M059J (cell line): ENCODE data around the gene KCNG3. TPM values are rescaled to one million over a fixed set of nuclear protein-coding genes. Genes with fewer than 3 reads are reported as not detected.
A peak's percentile ranks its signal among the peaks of the same experiment; 100 is the strongest.
"Not testable (repeated sequence)": the region's sequence is repeated elsewhere in the genome, so short reads cannot be mapped to it uniquely, and the experiment has no call there.

Source experiments
- DNase-seq: peaks from one replicate; pipeline ENCODE4 v3.0.0-alpha.2; 2012; ENCODE audit warnings: low read depth
- total RNA-seq: library from RNA; depleted of rRNA; stranded (reverse); fragments of >200 nt; shearing (Covaris generic); gene quantifications from 2 replicates; pipeline ENCODE4 v1.2.3, GENCODE V29; 2014; rRNA removed

The KCNG3 gene
- total RNA-seq, 1 experiment from 2014 or later: 0.52 TPM

DNA sequence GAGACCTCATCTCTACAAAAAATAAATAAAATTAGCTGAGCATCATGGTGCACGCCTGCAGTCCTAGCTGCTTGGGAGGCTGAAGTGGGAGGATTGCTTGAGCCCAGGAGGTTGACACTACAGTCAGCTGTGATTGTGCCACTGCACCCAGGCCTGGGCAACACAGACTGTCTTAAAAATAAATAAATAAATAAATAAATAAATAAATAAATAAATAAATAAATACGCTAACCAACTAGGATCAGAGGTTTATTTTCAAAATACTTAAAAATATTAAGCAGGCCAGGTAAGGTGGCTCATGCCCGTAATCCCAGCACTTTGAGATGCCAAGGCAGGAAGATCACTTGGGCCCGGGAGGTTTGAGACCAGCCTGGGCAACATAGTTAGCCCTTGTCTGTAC is 63.6 kb downstream of the KCNG3 start:
- no peak for DNase-seq

- DNase-seq: peak; percentile 4
Observed at GRCh38 chr2:42429352-42429751, 64.4 kb downstream of the KCNG3 start.

DNA sequence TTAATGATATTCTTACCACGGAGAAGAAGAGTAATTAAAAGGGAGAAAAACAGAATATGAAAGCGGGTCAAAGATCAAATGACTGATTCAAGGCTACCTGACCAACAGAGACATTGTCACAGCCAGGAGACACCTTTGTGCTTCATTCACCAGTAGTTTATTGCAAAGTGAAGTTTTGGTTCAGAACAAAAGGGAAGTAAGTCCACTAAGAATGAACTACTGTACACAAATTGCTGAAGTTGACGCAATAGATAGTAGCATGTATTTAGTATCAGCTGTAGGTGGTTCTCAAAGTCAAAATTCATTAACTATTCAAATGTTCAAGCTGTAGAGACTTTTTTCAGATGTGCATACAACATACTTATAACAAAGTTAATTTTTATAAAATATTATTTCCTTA is 68.1 kb downstream of the KCNG3 start:
- DNase-seq: no peak

GRCh38 chr2:42424033-42424432 is 69.7 kb downstream of the KCNG3 start:
- DNase-seq: no peak

DNA sequence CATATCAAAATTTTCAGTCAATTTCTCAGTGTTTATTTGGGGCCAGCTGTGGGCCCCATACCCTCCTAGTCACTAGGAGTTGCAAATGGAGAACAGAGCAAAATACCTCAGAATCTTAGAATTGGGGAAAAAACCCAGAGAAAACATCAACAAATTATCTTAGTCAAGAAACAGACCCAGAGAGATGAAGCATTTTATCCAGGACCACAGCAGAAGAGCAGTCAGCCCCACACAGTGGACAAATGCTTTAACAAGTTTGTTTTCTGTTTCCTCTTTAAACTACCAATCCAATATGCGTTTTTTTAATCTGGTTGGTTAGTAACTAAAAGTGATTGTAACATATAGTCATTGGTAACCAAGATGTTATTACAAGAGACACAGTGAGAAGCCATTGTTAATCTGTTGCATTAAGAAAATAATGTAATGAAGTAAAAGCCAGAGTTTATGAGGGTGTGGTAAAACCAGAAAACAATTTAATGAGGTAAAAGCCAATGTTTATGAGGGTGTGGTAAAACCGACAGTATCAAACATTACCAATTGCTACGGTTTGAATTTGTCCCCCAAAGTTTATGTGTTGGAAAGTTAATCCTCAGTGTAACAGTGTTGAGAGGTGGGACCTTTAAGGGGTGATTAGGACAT is 72.1 kb downstream of the KCNG3 start:
- peak; percentile 45 for DNase-seq

DNA sequence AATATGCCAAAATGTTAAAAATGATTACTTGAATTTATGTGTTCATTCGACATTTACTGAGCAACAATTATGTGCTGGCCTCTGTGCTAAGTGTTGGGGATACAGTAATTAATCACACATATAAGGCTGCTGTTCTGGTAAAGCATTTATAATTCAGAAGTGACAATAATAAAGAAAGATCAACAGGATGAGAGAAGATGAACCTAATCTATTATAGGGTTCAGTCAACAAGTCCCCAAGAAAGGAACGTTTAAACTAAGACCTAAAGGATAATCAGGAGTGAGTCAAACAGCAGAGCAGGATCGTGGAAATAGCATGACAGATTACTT is 72.7 kb downstream of the KCNG3 start:
- no peak for DNase-seq

- no peak for DNase-seq
Observed at GRCh38 chr2:42414648-42415047, 79.1 kb downstream of the KCNG3 start.

DNA sequence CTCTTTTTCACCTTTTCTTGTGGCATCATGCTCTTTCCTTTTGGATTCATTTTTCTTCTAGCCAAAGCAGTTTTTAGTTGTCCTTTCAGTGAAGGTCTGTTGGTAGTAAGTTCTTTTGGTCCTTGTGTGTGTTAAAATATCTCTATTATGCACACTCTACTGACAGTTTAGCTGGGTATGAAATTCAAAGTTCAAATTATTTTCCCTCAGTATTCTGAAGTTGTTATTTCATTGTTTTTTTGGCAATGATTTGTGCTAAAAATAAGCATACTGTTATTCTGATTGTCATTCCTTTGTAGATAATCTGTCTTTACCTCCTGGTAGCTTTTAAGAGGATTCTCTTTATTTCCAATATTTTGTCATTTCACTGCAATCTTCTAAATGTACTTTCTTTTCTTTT is 79.6 kb downstream of the KCNG3 start:
- DNase-seq: no peak

GRCh38 chr2:42410742-42411514 is 82.9 kb downstream of the KCNG3 start:
- no peak for DNase-seq

GRCh38 chr2:42408009-42408408 is 85.8 kb downstream of the KCNG3 start:
- no peak for DNase-seq

DNA sequence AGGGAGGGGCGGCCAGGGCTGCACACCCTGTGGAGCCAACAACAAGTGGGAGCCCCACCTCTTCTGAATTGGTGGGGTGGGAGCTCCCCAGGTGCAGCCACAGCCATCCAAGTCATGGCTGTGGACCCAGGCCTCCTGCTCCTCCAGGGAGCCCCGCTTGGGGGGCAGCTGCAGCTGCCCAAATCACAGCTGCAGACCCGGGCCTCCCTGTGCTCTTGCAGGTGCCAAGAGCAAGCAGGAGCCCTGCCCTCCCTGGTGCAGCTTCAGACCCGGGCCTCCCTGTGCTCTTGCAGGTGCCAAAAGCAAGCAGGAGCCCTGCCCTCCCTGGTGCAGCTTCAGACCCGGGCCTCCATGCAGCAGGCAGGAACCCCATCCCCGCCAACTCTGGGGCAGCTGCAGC is 86.3 kb downstream of the KCNG3 start:
- DNase-seq: no peak

- no peak for DNase-seq
Observed at GRCh38 chr2:42404676-42405075, 89.1 kb downstream of the KCNG3 start.

DNA sequence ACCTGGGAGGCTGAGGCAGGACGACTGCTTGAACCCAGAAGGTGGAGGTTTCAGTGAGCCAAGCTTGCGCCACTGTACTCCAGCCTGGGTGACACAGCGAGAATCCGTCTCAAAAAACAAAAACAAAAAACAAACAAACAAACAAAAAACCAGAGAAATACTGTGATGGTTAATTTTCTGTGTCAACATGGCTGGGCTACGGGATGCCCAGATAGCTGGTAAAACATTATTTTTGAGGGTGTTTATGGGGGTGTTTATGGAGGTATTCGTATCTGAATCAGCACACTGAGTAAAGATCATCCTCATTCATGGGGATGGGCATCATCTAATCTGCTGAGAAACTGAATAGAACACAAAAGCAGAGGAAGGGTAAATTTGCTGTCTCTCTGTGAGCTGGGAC is 92.0 kb downstream of the KCNG3 start:
- DNase-seq: no peak

GRCh38 chr2:42398052-42398451 is 95.7 kb downstream of the KCNG3 start:
- DNase-seq: not testable (repeated sequence)

GRCh38 chr2:42393320-42393719 is 100.5 kb downstream of the KCNG3 start:
- not testable (repeated sequence) for DNase-seq

- DNase-seq: no peak
Observed at GRCh38 chr2:42392191-42392590, 101.6 kb downstream of the KCNG3 start.

Other genes with a start within 250 kb of the KCNG3 start
- gene COX7A2L, start 132.8 kb downstream of the KCNG3 start, total RNA-seq: 178 and 254 TPM in 2 replicates
- 14.6 and 25.0 TPM in 2 replicates for gene MTA3, start 74.7 kb upstream of the KCNG3 start, total RNA-seq